ENCODE data around the gene PKN1.

PKN1 gene

GRCh38 chr19:14467391-14467790 is 34.3 kb downstream of the PKN1 start:
- no peak for DNase-seq

DNA sequence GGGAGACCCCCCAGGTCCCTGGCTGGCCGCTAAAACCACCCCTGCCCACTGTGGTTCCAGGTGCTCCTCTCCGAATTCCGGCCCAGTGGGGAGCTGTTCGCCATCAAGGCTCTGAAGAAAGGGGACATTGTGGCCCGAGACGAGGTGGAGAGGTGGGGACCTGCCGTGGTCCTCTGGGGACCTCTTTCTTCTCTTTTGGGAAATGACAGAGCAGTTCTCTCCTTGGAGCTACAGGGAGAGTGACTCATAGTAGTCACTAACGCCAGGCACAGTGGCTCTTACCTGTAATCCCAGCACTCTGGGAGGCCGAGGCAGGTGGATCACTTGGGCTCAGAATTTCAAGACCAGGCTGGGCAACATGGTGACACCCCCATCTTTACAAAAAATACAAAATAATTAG is 34.7 kb downstream of the PKN1 start:
- no peak for DNase-seq

GRCh38 chr19:14470031-14470876 is 37.1 kb downstream of the PKN1 start:
- DNase-seq = no peak

- no peak for DNase-seq
Measured at GRCh38 chr19:14471436-14472187, 38.5 kb downstream of the PKN1 start.

DNA sequence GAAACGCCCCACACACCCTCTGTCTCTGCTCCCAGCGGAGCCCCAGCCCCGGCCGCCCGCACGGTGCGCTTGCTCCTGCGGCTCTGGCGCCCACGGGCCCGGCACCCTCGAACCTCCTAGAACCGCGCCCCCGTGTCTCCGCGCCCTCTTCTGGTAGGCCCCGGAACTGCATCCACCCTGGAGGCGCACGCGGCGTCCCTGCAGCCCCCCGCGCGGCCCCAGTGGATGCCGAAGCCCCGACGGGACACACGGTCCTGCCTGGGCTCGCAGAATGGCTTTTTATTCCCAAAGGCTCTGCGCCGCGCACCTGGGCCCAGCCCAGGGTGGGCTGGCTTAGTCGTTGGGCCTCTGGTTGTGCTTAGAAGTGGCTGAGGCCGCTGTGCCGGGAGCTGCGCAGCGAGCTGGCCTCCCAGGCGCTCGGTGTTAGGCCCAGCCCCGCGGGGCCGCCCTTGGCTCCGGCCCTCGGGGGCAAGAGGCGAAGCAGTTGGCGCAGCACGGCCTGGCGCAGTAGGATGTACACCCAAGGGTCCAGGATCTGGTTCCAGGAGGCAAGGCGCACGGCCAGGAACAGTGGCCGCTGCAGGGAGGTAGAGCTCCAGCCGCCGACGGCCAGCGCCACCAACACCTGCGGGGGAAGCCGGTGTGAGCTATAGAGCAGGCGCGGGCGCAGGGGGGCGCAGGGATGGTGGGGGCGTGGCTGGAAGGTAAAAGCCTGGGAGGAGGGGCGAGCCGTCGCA is 39.3 kb downstream of the PKN1 start:
- peak; percentile 67 to 85 (median 75) for DNase-seq

DNA sequence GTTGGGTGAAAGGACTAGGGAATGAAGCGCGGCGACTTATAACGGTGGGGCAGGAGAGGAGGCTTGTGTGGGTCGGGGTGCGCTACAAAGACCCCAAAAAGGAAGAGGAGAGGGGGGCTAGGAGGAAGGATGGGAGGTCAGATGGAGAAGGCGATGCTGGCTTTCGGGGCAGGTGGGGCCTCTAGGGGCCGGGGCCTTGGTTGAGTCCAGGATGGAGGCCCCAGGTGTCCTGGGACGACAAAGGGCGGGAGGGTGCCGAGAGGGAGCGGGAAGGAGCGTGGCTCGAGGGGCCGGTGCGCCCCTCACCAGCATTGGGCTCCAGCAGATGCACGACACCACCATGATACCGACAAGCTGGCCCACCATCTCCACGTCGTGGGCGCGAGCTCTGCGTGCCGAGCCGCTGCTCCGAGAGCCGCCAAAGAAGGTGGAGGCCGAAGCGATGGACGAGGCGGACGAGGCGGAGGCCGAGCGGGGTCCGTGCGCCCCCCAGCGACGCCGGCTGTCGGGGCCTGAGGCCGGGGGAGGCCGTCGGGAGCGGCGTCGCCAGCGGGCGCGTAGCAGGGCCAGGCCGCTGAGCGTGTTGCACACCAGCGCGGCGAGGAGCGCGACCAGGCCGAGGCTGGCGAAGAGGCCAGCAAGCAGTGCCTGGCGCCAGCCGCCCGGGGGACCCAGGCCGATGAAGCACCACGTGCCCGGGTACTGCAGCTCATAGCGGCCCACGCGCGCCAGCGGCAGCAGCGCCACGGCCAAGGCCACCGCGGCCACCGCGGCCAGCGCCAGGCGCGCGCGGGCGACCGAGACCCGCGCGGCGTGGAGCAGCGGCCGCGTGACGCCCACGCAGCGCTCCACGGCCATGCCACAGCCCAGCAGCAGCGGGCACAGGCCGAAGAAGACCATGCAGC is 40.2 kb downstream of the PKN1 start:
- peak in 1 of 5 experiments; percentile 24 for DNase-seq

DNA sequence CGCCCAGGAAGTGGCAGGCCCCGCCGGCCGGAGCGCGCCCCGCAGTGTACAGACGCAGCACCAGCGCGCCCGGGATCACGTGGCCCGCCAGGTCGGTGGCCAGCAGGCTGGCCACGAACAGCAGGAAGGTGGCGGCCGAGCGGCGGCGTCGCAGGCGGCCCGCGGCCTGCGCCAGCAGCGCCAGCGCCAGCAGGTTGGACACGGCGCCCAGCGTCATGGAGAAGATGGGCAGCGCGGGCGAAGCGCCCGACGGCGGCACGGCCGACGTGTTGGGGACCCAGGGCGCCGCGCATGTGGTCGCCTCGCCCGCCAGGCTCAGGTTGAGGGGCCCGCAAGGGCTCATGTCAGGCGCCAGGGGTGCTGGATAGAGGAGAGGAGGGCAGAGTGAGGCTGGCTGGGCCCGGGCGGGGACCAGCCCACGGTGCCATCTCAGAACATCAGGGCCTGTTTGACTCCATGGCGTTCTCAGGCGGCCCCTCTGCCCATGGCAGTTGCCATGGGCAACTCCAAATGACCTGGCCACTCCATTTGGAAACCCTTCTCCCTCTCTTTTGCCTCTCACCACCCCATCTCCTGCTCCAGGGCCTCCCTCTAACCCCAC is 41.0 kb downstream of the PKN1 start:
- no peak for DNase-seq

DNA sequence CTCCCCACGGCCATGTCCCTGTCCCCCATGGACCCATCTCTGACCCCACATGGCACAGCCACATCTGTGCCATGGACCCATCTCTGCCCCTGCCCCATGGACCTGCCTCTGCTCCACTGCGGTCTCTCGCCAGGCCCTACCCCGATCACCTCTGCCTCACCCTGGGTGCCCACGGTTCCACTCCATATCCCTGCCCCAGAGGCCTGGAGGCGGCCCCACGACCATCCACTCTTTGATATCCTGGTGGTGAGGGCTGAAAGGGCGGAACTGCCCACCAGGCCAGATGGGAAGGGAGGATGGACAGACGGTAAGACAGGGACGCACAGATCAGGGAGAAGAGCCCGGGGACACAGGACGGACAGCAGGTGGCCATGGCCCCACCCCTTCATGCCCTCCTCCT is 41.7 kb downstream of the PKN1 start:
- no peak for DNase-seq

DNA sequence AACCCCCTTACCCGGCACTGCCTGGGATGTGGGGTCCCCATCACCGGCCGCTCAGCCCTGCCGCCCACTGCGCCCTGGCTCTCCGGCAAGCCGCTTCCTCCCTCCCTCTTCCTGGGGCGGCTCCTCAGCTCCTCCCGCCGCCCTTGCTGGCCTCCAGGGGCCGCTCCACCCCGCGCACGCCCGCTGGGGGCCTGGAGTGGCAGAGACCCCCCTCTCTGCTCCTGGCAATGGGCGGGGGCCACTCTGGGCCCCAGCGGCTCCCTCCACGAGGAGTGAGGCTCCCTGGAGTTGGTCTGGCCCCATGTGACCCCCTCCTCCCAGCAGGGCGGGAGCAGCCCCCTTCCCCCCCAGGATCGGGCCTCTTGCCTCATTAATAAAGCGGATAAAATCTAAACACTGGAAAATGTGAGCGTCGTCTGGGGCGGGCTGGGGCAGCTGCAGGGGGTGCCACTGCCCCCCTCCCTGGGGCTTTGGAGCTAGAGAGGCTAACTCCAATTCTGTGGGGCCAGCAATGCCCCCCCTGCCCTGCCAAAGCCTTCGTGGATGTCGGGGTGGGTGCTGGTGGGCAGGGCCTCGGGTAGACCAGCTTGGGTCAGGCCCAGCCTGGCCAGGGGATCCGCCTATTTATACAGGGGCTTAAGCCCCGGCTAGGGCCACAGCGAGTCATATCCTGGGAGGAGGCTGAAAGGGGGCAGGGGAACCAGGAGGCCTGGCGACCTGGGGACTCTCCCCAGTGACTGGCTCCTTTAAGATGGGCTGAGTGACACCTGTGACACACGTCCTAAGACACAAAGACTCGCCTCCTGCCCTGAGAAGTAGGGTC is 42.4 kb downstream of the PKN1 start, which contains the start of gene PTGER1:
Gene PTGER1 (minus strand): TSS at position 104 of the 823 bp plus-strand sequence. CDS start 1,034 bp downstream, outside the sequence.
- DNase-seq = no peak

GRCh38 chr19:14476327-14476672 is 43.2 kb downstream of the PKN1 start:
- DNase-seq = no peak

- peak in 2 of 5 experiments; percentile 41 to 63 for DNase-seq
Measured at GRCh38 chr19:14476673-14477401, 43.7 kb downstream of the PKN1 start.

GRCh38 chr19:14477418-14478112 is 44.5 kb downstream of the PKN1 start:
- DNase-seq = no peak

DNA sequence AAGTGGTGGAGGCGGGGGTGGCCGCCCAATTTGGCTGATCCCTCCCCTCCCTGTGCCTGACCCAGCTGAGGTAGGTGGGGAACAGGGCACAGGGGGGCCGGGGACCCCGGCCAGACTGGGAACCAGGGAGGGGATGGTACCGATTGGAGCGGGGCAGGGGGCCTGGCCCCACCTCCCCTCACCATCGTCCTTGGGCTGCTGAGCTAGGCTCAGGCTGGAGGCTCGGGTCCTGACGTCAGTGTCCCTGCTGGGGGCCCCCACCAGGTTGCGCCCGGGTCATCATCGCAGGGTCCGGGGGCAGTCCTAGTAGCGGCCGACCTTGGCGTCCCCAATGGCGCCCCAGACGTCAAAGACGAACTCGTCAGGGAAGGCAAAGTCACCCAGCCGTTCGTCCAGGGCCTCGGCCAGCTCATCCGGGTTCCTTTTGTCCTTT is 45.0 kb downstream of the PKN1 start:
- no peak for DNase-seq

GRCh38 chr19:14479309-14479974 is 46.3 kb downstream of the PKN1 start:
- DNase-seq = no peak

GRCh38 chr19:14479975-14480699 is 47.0 kb downstream of the PKN1 start:
- DNase-seq = peak; percentile 49 to 67 (median 55)

DNA sequence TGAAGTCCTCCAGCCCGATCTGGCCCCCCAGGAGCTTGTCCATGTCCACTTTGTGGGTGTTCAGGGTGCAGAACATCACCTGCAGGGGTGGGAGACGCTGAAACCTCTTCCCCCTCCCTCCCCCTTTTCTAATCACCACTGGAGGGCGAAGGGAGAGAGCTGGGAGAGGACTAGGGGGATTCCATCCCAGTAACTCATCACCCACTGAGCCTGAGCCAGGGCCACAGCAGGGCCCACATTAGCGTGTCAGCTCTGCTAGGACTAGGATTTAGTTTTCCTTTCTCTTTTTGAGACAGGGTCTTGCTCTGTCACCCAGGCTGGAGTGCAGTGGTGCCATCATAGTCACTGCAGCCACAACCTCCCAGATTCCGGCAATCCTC is 47.6 kb downstream of the PKN1 start:
- no peak for DNase-seq

DNA sequence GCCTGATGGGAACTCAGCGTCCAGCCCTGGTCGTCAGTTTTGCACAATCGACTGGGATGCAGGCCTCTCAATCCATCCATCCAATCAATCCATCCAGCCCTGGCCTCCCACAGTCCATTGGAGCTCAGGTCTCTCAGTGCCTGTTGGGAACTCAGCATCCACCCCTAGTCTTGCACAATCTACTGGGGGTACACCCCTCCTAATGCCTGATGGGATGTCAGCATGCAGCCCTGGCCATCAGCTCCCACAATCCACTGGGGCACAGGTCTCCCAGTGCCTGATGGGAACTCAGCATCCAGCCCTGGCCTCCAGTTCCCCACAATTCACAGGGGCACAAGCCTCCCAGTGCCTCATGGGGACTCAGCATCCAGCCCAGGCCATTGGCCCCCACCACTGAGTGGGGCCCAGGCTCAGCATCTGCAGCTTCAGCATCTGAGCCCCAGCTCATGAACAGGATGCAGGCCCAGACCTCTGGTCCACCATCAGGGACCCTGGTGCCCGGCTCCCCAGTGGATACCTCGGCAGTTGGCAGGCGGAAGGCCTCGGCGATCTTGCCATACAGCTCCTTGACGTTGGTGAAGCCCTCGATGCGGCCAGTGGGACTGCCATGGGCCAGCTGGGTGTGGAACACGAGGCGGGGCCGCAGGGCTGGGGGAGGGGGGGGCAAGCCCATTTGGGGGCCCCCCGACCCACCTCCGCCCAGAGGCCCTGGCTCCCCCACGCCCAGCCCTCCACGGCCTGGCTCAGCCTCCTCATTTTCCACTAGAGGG is 49.3 kb downstream of the PKN1 start:
- DNase-seq = no peak

Measured in T-helper 2 cell (primary cell).